T-helper 2 cell treated with Interferon-gamma antibody and Interleukin-4, amounts not matched to agents 100 ng/mL and 5 ng/mL, for 36 hours (primary cell): ENCODE measurements around the gene CPED1. TPM values are rescaled to one million over a fixed set of nuclear protein-coding genes. Genes with fewer than 3 reads are reported as not detected.
"Not testable (repeated sequence)": the region's sequence is repeated elsewhere in the genome, so short reads cannot be mapped to it uniquely, and the experiment has no call there.

ENCODE experiments used
- intact Hi-C: fragments of 100-400 bp; cut with micrococcal nuclease; formaldehyde crosslinking; loops from one replicate; pipeline ENCODE4 v1.15.1; 2023
- total RNA-seq: library from RNA; stranded (reverse); gene quantifications from 2 replicates; pipeline ENCODE4 v1.2.3, GENCODE V29; 2022

Gene CPED1
- total RNA-seq, 1 donor from 2014 or later: not detected

- intact Hi-C loops: no loop called here
These were observed 179.5 kb downstream of the CPED1 start for GRCh38 chr7:121167971-121168370.

GRCh38 chr7:121169469-121169868, 181.0 kb downstream of the CPED1 start:
- intact Hi-C loops: no loop called here

GRCh38 chr7:121172484-121172883, 184.0 kb downstream of the CPED1 start:
- intact Hi-C loops: no loop called here

- intact Hi-C loops: no loop called here
These were observed 187.3 kb downstream of the CPED1 start for GRCh38 chr7:121175826-121176225.

- intact Hi-C loops: no loop called here
These were observed 189.9 kb downstream of the CPED1 start for GRCh38 chr7:121178452-121178851.

- intact Hi-C loops: no loop called here
These were observed 190.5 kb downstream of the CPED1 start for GRCh38 chr7:121178869-121179497.

GRCh38 chr7:121180436-121181063, 192.0 kb downstream of the CPED1 start:
- intact Hi-C loops: no loop called here

- intact Hi-C loops: no loop called here
These were observed 192.8 kb downstream of the CPED1 start for GRCh38 chr7:121181357-121181756.

GRCh38 chr7:121182281-121182680, 193.8 kb downstream of the CPED1 start:
- intact Hi-C loops: no loop called here

- intact Hi-C loops: no loop called here
These were observed 194.4 kb downstream of the CPED1 start for GRCh38 chr7:121182902-121183301.

GRCh38 chr7:121183883-121184282, 195.4 kb downstream of the CPED1 start:
- intact Hi-C loops: not testable (repeated sequence)

- intact Hi-C loops: no loop called here
These were observed 198.2 kb downstream of the CPED1 start for GRCh38 chr7:121186746-121187145.

GRCh38 chr7:121187222-121187621, 198.7 kb downstream of the CPED1 start:
- intact Hi-C loops: no loop called here

- intact Hi-C loops: no loop called here
These were observed 199.2 kb downstream of the CPED1 start for GRCh38 chr7:121187676-121188075.

GRCh38 chr7:121192834-121193233, 204.3 kb downstream of the CPED1 start:
- intact Hi-C loops: no loop called here

GRCh38 chr7:121195010-121195409, 206.5 kb downstream of the CPED1 start:
- intact Hi-C loops: no loop called here

GRCh38 chr7:121195874-121196273, 207.4 kb downstream of the CPED1 start:
- intact Hi-C loops: no loop called here

- intact Hi-C loops: no loop called here
These were observed 207.8 kb downstream of the CPED1 start for GRCh38 chr7:121196286-121196685.

GRCh38 chr7:121197455-121197854, 208.9 kb downstream of the CPED1 start:
- intact Hi-C loops: no loop called here

GRCh38 chr7:121198502-121198901, 210.0 kb downstream of the CPED1 start:
- intact Hi-C loops: no loop called here

- intact Hi-C loops: no loop called here
These were observed 213.6 kb downstream of the CPED1 start for GRCh38 chr7:121202125-121202524.

- intact Hi-C loops: no loop called here
These were observed 214.3 kb downstream of the CPED1 start for GRCh38 chr7:121202834-121203233.

- intact Hi-C loops: no loop called here
These were observed 216.0 kb downstream of the CPED1 start for GRCh38 chr7:121204537-121204936.
